ENCODE measurements around the gene LCE1B.

The LCE1B gene

GRCh38 chr1:152811671-152812070 lies at the start of gene LCE1B:
TSS of gene LCE1B (plus strand) at chr1:152811971. CDS start at chr1:152812447, 476 bp downstream.
- H3K4me1 ChIP-seq (ENCODE audit: control insufficient read depth in 2 of 2, insufficient read depth in 2 of 2, low read length in 2 of 2), result no peaks in the 10 kb centered on the region
- H3K4me3 ChIP-seq (ENCODE audit: low read length in 2 of 2), result no peak within 1 kb of the TSS
- no peaks in the 10 kb centered on the region for H3K9me3 ChIP-seq (ENCODE audit: control insufficient read depth in 2 of 2, low read length in 2 of 2)
- no peaks in the 10 kb centered on the region for H3K36me3 ChIP-seq (ENCODE audit: control insufficient read depth in 2 of 2, insufficient read depth in 2 of 2, low read length in 2 of 2)
- H3K27ac ChIP-seq (ENCODE audit: low read depth in 2 of 2, low read length in 2 of 2), result no peak within 1 kb of the TSS
- no peaks in the 10 kb centered on the region for H3K27me3 ChIP-seq (ENCODE audit: control insufficient read depth in 2 of 2, insufficient read depth in 2 of 2, low read length in 2 of 2)
- H3K9ac ChIP-seq (ENCODE audit: low read depth in 1 of 2, low read length in 2 of 2), result no peak within 1 kb of the TSS

- Histone ChIP-seq H3K4me1 (ENCODE audit: control insufficient read depth in 2 of 2, insufficient read depth in 2 of 2, low read length in 2 of 2) (no peaks in the 10 kb centered on the region), H3K36me3 (ENCODE audit: control insufficient read depth in 2 of 2, insufficient read depth in 2 of 2, low read length in 2 of 2) (no peaks in the 10 kb centered on the region), H3K9ac (ENCODE audit: low read depth in 1 of 2, low read length in 2 of 2) (no peak overlapping the region), H3K27me3 (ENCODE audit: control insufficient read depth in 2 of 2, insufficient read depth in 2 of 2, low read length in 2 of 2) (no peaks in the 10 kb centered on the region), H3K27ac (ENCODE audit: low read depth in 2 of 2, low read length in 2 of 2) (no peak overlapping the region), H3K9me3 (ENCODE audit: control insufficient read depth in 2 of 2, low read length in 2 of 2) (no peaks in the 10 kb centered on the region), H3K4me3 (ENCODE audit: low read length in 2 of 2) (no peak overlapping the region)
These were observed 42.8 kb upstream of the LCE1B start for GRCh38 chr1:152768847-152769533.

- Histone ChIP-seq H3K9me3 (ENCODE audit: control insufficient read depth in 2 of 2, low read length in 2 of 2) (no peaks in the 10 kb centered on the region), H3K4me1 (ENCODE audit: control insufficient read depth in 2 of 2, insufficient read depth in 2 of 2, low read length in 2 of 2) (no peaks in the 10 kb centered on the region), H3K27ac (ENCODE audit: low read depth in 2 of 2, low read length in 2 of 2) (no peak overlapping the region), H3K36me3 (ENCODE audit: control insufficient read depth in 2 of 2, insufficient read depth in 2 of 2, low read length in 2 of 2) (no peaks in the 10 kb centered on the region), H3K9ac (ENCODE audit: low read depth in 1 of 2, low read length in 2 of 2) (no peak overlapping the region), H3K4me3 (ENCODE audit: low read length in 2 of 2) (no peak overlapping the region), H3K27me3 (ENCODE audit: control insufficient read depth in 2 of 2, insufficient read depth in 2 of 2, low read length in 2 of 2) (no peaks in the 10 kb centered on the region)
These were observed 41.4 kb upstream of the LCE1B start for GRCh38 chr1:152770411-152770810.

- no peaks in the 10 kb centered on the region for H3K4me1 ChIP-seq (ENCODE audit: control insufficient read depth in 2 of 2, insufficient read depth in 2 of 2, low read length in 2 of 2)
- H3K9ac ChIP-seq (ENCODE audit: low read depth in 1 of 2, low read length in 2 of 2), result no peak within 1 kb of the TSS
- no peak within 1 kb of the TSS for H3K27ac ChIP-seq (ENCODE audit: low read depth in 2 of 2, low read length in 2 of 2)
- no peaks in the 10 kb centered on the region for H3K27me3 ChIP-seq (ENCODE audit: control insufficient read depth in 2 of 2, insufficient read depth in 2 of 2, low read length in 2 of 2)
- H3K36me3 ChIP-seq (ENCODE audit: control insufficient read depth in 2 of 2, insufficient read depth in 2 of 2, low read length in 2 of 2), result no peaks in the 10 kb centered on the region
- H3K9me3 ChIP-seq (ENCODE audit: control insufficient read depth in 2 of 2, low read length in 2 of 2), result no peaks in the 10 kb centered on the region
- no peak within 1 kb of the TSS for H3K4me3 ChIP-seq (ENCODE audit: low read length in 2 of 2)
These were observed 36.9 kb upstream of the LCE1B start, which contains the start of gene LCE1F for GRCh38 chr1:152774875-152775274. TSS of gene LCE1F (plus strand) at chr1:152775140. CDS start at chr1:152776372, 1,232 bp downstream.

GRCh38 chr1:152776361-152776760 lies 35.4 kb upstream of the LCE1B start:
- H3K9ac ChIP-seq (ENCODE audit: low read depth in 1 of 2, low read length in 2 of 2), result no peak overlapping the region
- H3K4me3 ChIP-seq (ENCODE audit: low read length in 2 of 2), result no peak overlapping the region
- H3K4me1 ChIP-seq (ENCODE audit: control insufficient read depth in 2 of 2, insufficient read depth in 2 of 2, low read length in 2 of 2), result no peaks in the 10 kb centered on the region
- H3K36me3 ChIP-seq (ENCODE audit: control insufficient read depth in 2 of 2, insufficient read depth in 2 of 2, low read length in 2 of 2), result no peaks in the 10 kb centered on the region
- no peaks in the 10 kb centered on the region for H3K9me3 ChIP-seq (ENCODE audit: control insufficient read depth in 2 of 2, low read length in 2 of 2)
- no peaks in the 10 kb centered on the region for H3K27me3 ChIP-seq (ENCODE audit: control insufficient read depth in 2 of 2, insufficient read depth in 2 of 2, low read length in 2 of 2)
- H3K27ac ChIP-seq (ENCODE audit: low read depth in 2 of 2, low read length in 2 of 2), result no peak overlapping the region

GRCh38 chr1:152777510-152778137 lies 34.1 kb upstream of the LCE1B start:
- H3K4me1 ChIP-seq (ENCODE audit: control insufficient read depth in 2 of 2, insufficient read depth in 2 of 2, low read length in 2 of 2), result no peaks in the 10 kb centered on the region
- H3K9ac ChIP-seq (ENCODE audit: low read depth in 1 of 2, low read length in 2 of 2), result no peak overlapping the region
- H3K4me3 ChIP-seq (ENCODE audit: low read length in 2 of 2), result no peak overlapping the region
- no peak overlapping the region for H3K27ac ChIP-seq (ENCODE audit: low read depth in 2 of 2, low read length in 2 of 2)
- H3K27me3 ChIP-seq (ENCODE audit: control insufficient read depth in 2 of 2, insufficient read depth in 2 of 2, low read length in 2 of 2), result no peaks in the 10 kb centered on the region
- no peaks in the 10 kb centered on the region for H3K9me3 ChIP-seq (ENCODE audit: control insufficient read depth in 2 of 2, low read length in 2 of 2)
- no peaks in the 10 kb centered on the region for H3K36me3 ChIP-seq (ENCODE audit: control insufficient read depth in 2 of 2, insufficient read depth in 2 of 2, low read length in 2 of 2)

GRCh38 chr1:152783095-152783494 lies 28.7 kb upstream of the LCE1B start:
- no peaks in the 10 kb centered on the region for H3K9me3 ChIP-seq (ENCODE audit: control insufficient read depth in 2 of 2, low read length in 2 of 2)
- no peak overlapping the region for H3K9ac ChIP-seq (ENCODE audit: low read depth in 1 of 2, low read length in 2 of 2)
- H3K4me1 ChIP-seq (ENCODE audit: control insufficient read depth in 2 of 2, insufficient read depth in 2 of 2, low read length in 2 of 2), result no peaks in the 10 kb centered on the region
- no peaks in the 10 kb centered on the region for H3K36me3 ChIP-seq (ENCODE audit: control insufficient read depth in 2 of 2, insufficient read depth in 2 of 2, low read length in 2 of 2)
- H3K4me3 ChIP-seq (ENCODE audit: low read length in 2 of 2), result no peak overlapping the region
- no peaks in the 10 kb centered on the region for H3K27me3 ChIP-seq (ENCODE audit: control insufficient read depth in 2 of 2, insufficient read depth in 2 of 2, low read length in 2 of 2)
- H3K27ac ChIP-seq (ENCODE audit: low read depth in 2 of 2, low read length in 2 of 2), result no peak overlapping the region

GRCh38 chr1:152786077-152786476 lies 25.7 kb upstream of the LCE1B start, which contains the start of gene LCE1E:
TSS of gene LCE1E (plus strand) at chr1:152786257. CDS start at chr1:152787300, 1,043 bp downstream.
- Histone ChIP-seq H3K9me3 (ENCODE audit: control insufficient read depth in 2 of 2, low read length in 2 of 2) (no peaks in the 10 kb centered on the region), H3K27me3 (ENCODE audit: control insufficient read depth in 2 of 2, insufficient read depth in 2 of 2, low read length in 2 of 2) (no peaks in the 10 kb centered on the region), H3K4me3 (ENCODE audit: low read length in 2 of 2) (no peak within 1 kb of the TSS), H3K9ac (ENCODE audit: low read depth in 1 of 2, low read length in 2 of 2) (no peak within 1 kb of the TSS), H3K27ac (ENCODE audit: low read depth in 2 of 2, low read length in 2 of 2) (no peak within 1 kb of the TSS), H3K36me3 (ENCODE audit: control insufficient read depth in 2 of 2, insufficient read depth in 2 of 2, low read length in 2 of 2) (no peaks in the 10 kb centered on the region), H3K4me1 (ENCODE audit: control insufficient read depth in 2 of 2, insufficient read depth in 2 of 2, low read length in 2 of 2) (no peaks in the 10 kb centered on the region)

GRCh38 chr1:152795686-152796085 lies 16.1 kb upstream of the LCE1B start:
- no peaks in the 10 kb centered on the region for H3K36me3 ChIP-seq (ENCODE audit: control insufficient read depth in 2 of 2, insufficient read depth in 2 of 2, low read length in 2 of 2)
- no peaks in the 10 kb centered on the region for H3K4me1 ChIP-seq (ENCODE audit: control insufficient read depth in 2 of 2, insufficient read depth in 2 of 2, low read length in 2 of 2)
- no peaks in the 10 kb centered on the region for H3K27me3 ChIP-seq (ENCODE audit: control insufficient read depth in 2 of 2, insufficient read depth in 2 of 2, low read length in 2 of 2)
- no peaks in the 10 kb centered on the region for H3K9me3 ChIP-seq (ENCODE audit: control insufficient read depth in 2 of 2, low read length in 2 of 2)
- H3K27ac ChIP-seq (ENCODE audit: low read depth in 2 of 2, low read length in 2 of 2), result no peak overlapping the region
- no peak overlapping the region for H3K9ac ChIP-seq (ENCODE audit: low read depth in 1 of 2, low read length in 2 of 2)
- no peak overlapping the region for H3K4me3 ChIP-seq (ENCODE audit: low read length in 2 of 2)

GRCh38 chr1:152796421-152796820 lies 15.3 kb upstream of the LCE1B start, which contains the start of gene LCE1D:
TSS of gene LCE1D (plus strand) at chr1:152796721. CDS start at chr1:152797795, 1,074 bp downstream.
- H3K9ac ChIP-seq (ENCODE audit: low read depth in 1 of 2, low read length in 2 of 2), result no peak within 1 kb of the TSS
- H3K36me3 ChIP-seq (ENCODE audit: control insufficient read depth in 2 of 2, insufficient read depth in 2 of 2, low read length in 2 of 2), result no peaks in the 10 kb centered on the region
- no peaks in the 10 kb centered on the region for H3K4me1 ChIP-seq (ENCODE audit: control insufficient read depth in 2 of 2, insufficient read depth in 2 of 2, low read length in 2 of 2)
- H3K27ac ChIP-seq (ENCODE audit: low read depth in 2 of 2, low read length in 2 of 2), result no peak within 1 kb of the TSS
- no peaks in the 10 kb centered on the region for H3K9me3 ChIP-seq (ENCODE audit: control insufficient read depth in 2 of 2, low read length in 2 of 2)
- H3K27me3 ChIP-seq (ENCODE audit: control insufficient read depth in 2 of 2, insufficient read depth in 2 of 2, low read length in 2 of 2), result no peaks in the 10 kb centered on the region
- H3K4me3 ChIP-seq (ENCODE audit: low read length in 2 of 2), result no peak within 1 kb of the TSS

Data from mucosa of rectum (tissue), 2 donors.